Activated CD8-positive, alpha-beta memory T cell treated with anti-CD3 and anti-CD28 coated beads for 24 hours (primary cell): ENCODE data around the gene NHSL2.

ENCODE experiments used
- DNase-seq: peaks from one replicate; pipeline ENCODE4 v3.0.0-alpha.2; 2020

NHSL2 gene

GRCh38 chrX:71992711-71993110, 82.1 kb downstream of the NHSL2 start:
- no peak for DNase-seq

GRCh38 chrX:71993371-71993770, 82.7 kb downstream of the NHSL2 start:
- no peak for DNase-seq

GRCh38 chrX:71994601-71995000, 84.0 kb downstream of the NHSL2 start:
- DNase-seq: no peak

- no peak for DNase-seq
Measured at GRCh38 chrX:71995122-71995521, 84.5 kb downstream of the NHSL2 start.

- DNase-seq: no peak
Measured at GRCh38 chrX:71996136-71996535, 85.5 kb downstream of the NHSL2 start.

GRCh38 chrX:71996826-71997225, 86.2 kb downstream of the NHSL2 start:
- no peak for DNase-seq

- DNase-seq: no peak
Measured at GRCh38 chrX:71997320-71997719, 86.7 kb downstream of the NHSL2 start.

- DNase-seq: no peak
Measured at GRCh38 chrX:71998836-71999509, 88.3 kb downstream of the NHSL2 start.

- no peak for DNase-seq
Measured at GRCh38 chrX:71999535-71999934, 88.9 kb downstream of the NHSL2 start.

GRCh38 chrX:72001471-72001870, 90.8 kb downstream of the NHSL2 start:
- no peak for DNase-seq

- DNase-seq: no peak
Measured at GRCh38 chrX:72001906-72002305, 91.3 kb downstream of the NHSL2 start.

- no peak for DNase-seq
Measured at GRCh38 chrX:72002875-72003274, 92.2 kb downstream of the NHSL2 start.

GRCh38 chrX:72003811-72004750, 93.4 kb downstream of the NHSL2 start:
- DNase-seq: no peak

- no peak for DNase-seq
Measured at GRCh38 chrX:72005046-72005445, 94.4 kb downstream of the NHSL2 start.

GRCh38 chrX:72006461-72006860, 95.8 kb downstream of the NHSL2 start:
- no peak for DNase-seq

GRCh38 chrX:72009731-72010130, 99.1 kb downstream of the NHSL2 start:
- DNase-seq: peak; percentile 7

- DNase-seq: no peak
Measured at GRCh38 chrX:72011734-72012133, 101.1 kb downstream of the NHSL2 start.

GRCh38 chrX:72015383-72015782, 104.7 kb downstream of the NHSL2 start:
- DNase-seq: peak; percentile 15

- peak; percentile 52 for DNase-seq
Measured at GRCh38 chrX:72016881-72017783, 106.5 kb downstream of the NHSL2 start.

- DNase-seq: peak; percentile 89
Measured at GRCh38 chrX:72018277-72019112, 107.8 kb downstream of the NHSL2 start.

- DNase-seq: no peak
Measured at GRCh38 chrX:72019487-72019886, 108.8 kb downstream of the NHSL2 start.

GRCh38 chrX:72020204-72020603, 109.6 kb downstream of the NHSL2 start:
- peak; percentile 40 for DNase-seq
